WTC11 (cell line): Measurements from ENCODE around the gene CCDC178. TPM values are rescaled to one million over a fixed set of nuclear protein-coding genes. Genes with fewer than 3 reads are reported as not detected.

Experiments
- ATAC-seq: fragments of 200-7000 bp; cut with Tn5 transposase; 2 replicates; pipeline ENCODE4 v1.10.0; 2021; ENCODE audit warnings: mild to moderate bottlenecking, moderate library complexity
- CTCF ChIA-PET: fragments of 300-600 bp; sonication (Branson Sonifier 250); formaldehyde crosslinking; loops from one replicate; lab custom pipeline; 2021; ENCODE audit warnings: antibody characterized with exemption; lab: Charles Lee
- POLR2A ChIA-PET: fragments of 350-600 bp; sonication (Branson Sonifier 250); formaldehyde crosslinking; loops from one replicate; lab custom pipeline; 2021; ENCODE audit warnings: antibody characterized with exemption; lab: Charles Lee
- DNase-seq: peaks from one replicate; pipeline ENCODE4 v3.0.0; 2021; ENCODE audit warnings: low spot score
- H3K27ac Mint-ChIP-seq: 2 replicates; pipeline ENCODE4 v1.8.0; 2021; ENCODE audit warnings: mixed read lengths
- H3K27me3 Mint-ChIP-seq: 2 replicates; pipeline ENCODE4 v1.8.0; 2021; ENCODE audit warnings: low read depth, mild to moderate bottlenecking, moderate library complexity, mixed read lengths
- H3K36me3 Mint-ChIP-seq: 2 replicates; pipeline ENCODE4 v1.8.0; 2021; ENCODE audit warnings: mixed read lengths
- H3K4me1 Mint-ChIP-seq: 2 replicates; pipeline ENCODE4 v1.8.0; 2022; ENCODE audit warnings: mixed read lengths
- H3K4me3 Mint-ChIP-seq: 2 replicates; pipeline ENCODE4 v1.8.0; 2021; ENCODE audit warnings: mild to moderate bottlenecking, moderate library complexity, mixed read lengths
- H3K9me3 Mint-ChIP-seq: 2 replicates; pipeline ENCODE4 v1.8.0; 2021; ENCODE audit warnings: mixed read lengths
- CREM ChIP-seq: sonication (generic); formaldehyde crosslinking; IDR thresholded peaks from 2 replicates; pipeline ENCODE4 v1.8.1; 2022; ENCODE audit warnings: mild to moderate bottlenecking, missing genetic modification reagents, moderate library complexity
- FOXP1 ChIP-seq: sonication (generic); formaldehyde crosslinking; IDR thresholded peaks from 2 replicates; pipeline ENCODE4 v1.8.0; 2022; ENCODE audit warnings: missing genetic modification reagents, mild to moderate bottlenecking, moderate library complexity, borderline replicate concordance
- HMGXB4 ChIP-seq: sonication (generic); formaldehyde crosslinking; IDR thresholded peaks from 2 replicates; pipeline ENCODE4 v1.8.1; 2023; ENCODE audit warnings: mild to moderate bottlenecking, moderate library complexity, missing genetic modification reagents
- JUN ChIP-seq: sonication (generic); formaldehyde crosslinking; IDR thresholded peaks from 2 replicates; pipeline ENCODE4 v1.8.0; 2023; ENCODE audit warnings: mild to moderate bottlenecking, missing genetic modification reagents
- OVOL2 ChIP-seq: fragments of 250-450 bp; sonication (Bioruptor Pico); IDR thresholded peaks from 2 replicates; pipeline ENCODE4 v1.9.0; 2021; ENCODE audit warnings: mild to moderate bottlenecking, borderline replicate concordance
- PREB ChIP-seq: sonication (generic); formaldehyde crosslinking; IDR thresholded peaks from 2 replicates; pipeline ENCODE4 v1.8.1; 2022; ENCODE audit warnings: mild to moderate bottlenecking, missing genetic modification reagents, moderate library complexity, borderline replicate concordance
- RORB ChIP-seq: fragments of 250-450 bp; sonication (Bioruptor Pico); IDR thresholded peaks from 2 replicates; pipeline ENCODE4 v1.9.0; 2021; ENCODE audit warnings: mild to moderate bottlenecking
- SOX15 ChIP-seq: fragments of 250-450 bp; sonication (Bioruptor Pico); IDR thresholded peaks from 2 replicates; pipeline ENCODE4 v1.9.0; 2021; ENCODE audit warnings: mild to moderate bottlenecking
- TEAD1 ChIP-seq: sonication (generic); formaldehyde crosslinking; IDR thresholded peaks from 2 replicates; pipeline ENCODE4 v1.8.0; 2022; ENCODE audit warnings: mild to moderate bottlenecking, missing genetic modification reagents
- TP53 ChIP-seq: sonication (generic); formaldehyde crosslinking; IDR thresholded peaks from 2 replicates; pipeline ENCODE4 v1.8.1; 2023; ENCODE audit warnings: mild to moderate bottlenecking, missing genetic modification reagents
- ZNF121 ChIP-seq: sonication (generic); formaldehyde crosslinking; IDR thresholded peaks from 2 replicates; pipeline ENCODE4 v1.8.0; 2023; ENCODE audit warnings: missing genetic modification reagents
- ZNF396 ChIP-seq: fragments of 250-450 bp; sonication (Bioruptor Pico); IDR thresholded peaks from 2 replicates; pipeline ENCODE4 v1.8.0; 2021; ENCODE audit warnings: mild to moderate bottlenecking, moderate library complexity, borderline replicate concordance
- ZNF423 ChIP-seq: fragments of 250-450 bp; sonication (Bioruptor Pico); IDR thresholded peaks from 2 replicates; pipeline ENCODE4 v2.1.2; 2022; ENCODE audit warnings: mild to moderate bottlenecking, moderate library complexity
- ZNF425 ChIP-seq: fragments of 250-450 bp; sonication (Bioruptor Pico); conservative IDR thresholded peaks from 2 replicates; pipeline ENCODE4 v1.9.0; 2021; ENCODE audit warnings: mild to moderate bottlenecking
- total RNA-seq: library from RNA; stranded (reverse); gene quantifications from 3 replicates; pipeline ENCODE4 v1.2.3, GENCODE V29; 2021
- TF ChIP-seq, protein P1 (sequence below): sonication (generic); formaldehyde crosslinking; IDR thresholded peaks from 2 replicates; pipeline ENCODE4 v1.8.1; 2022; ENCODE audit warnings: low read depth, missing genetic modification reagents, borderline replicate concordance
- TF ChIP-seq, protein P2 (sequence below): fragments of 250-450 bp; sonication (Bioruptor Pico); IDR thresholded peaks from 2 replicates; pipeline ENCODE4 v1.9.0; 2021; ENCODE audit warnings: moderate library complexity, mild to moderate bottlenecking, inconsistent platforms, borderline replicate concordance
- TF ChIP-seq, protein P3 (sequence below): fragments of 250-450 bp; sonication (Bioruptor Pico); IDR thresholded peaks from 2 replicates; pipeline ENCODE4 v1.9.0; 2021; ENCODE audit warnings: mild to moderate bottlenecking, borderline replicate concordance

CCDC178 gene
- total RNA-seq, 1 experiment from 2014 or later, result 0.20 TPM

DNA sequence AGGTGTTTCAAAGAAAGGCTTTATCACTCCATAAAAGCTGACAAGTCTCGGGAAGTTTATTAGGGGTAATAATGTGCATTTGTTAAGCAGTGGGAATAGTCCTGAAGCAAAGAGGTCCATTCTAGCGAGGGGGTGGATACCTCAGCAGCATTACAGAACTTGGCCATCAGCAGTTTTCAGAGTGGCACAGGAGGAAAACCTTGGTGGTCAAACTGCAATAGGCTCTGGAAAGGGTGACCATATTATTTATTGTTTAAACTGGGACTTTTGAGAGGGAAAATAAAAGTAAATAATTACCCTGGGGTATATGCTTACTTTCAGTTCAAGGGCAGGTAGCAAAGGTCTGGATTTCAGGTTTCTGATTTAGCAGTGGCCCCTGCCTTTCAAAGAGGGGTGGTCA lies 552.2 kb downstream of the CCDC178 start:
- 0 out of 2 replicates have a peak, but pooled peaks cover 2% of the 10 kb centered on the region for H3K27me3 Mint-ChIP-seq
- CTCF ChIA-PET, result no interaction called here
- ATAC-seq, result no peak
- TF ChIP-seq ZNF396 (no peak), CREM (CRISPR knock-in tag) (no peak), ZNF425 (no peak), JUN (CRISPR knock-in tag) (no peak), RORB (CRISPR knock-in tag) (no peak), FOXP1 (CRISPR knock-in tag) (no peak), ZNF121 (CRISPR knock-in tag) (no peak), OVOL2 (CRISPR knock-in tag) (no peak), TP53 (no peak), TEAD1 (CRISPR knock-in tag) (no peak), PREB (CRISPR knock-in tag) (no peak), HMGXB4 (no peak), SOX15 (CRISPR knock-in tag) (no peak), ZNF423 (no peak)
- TF ChIP-seq, protein P1, sequence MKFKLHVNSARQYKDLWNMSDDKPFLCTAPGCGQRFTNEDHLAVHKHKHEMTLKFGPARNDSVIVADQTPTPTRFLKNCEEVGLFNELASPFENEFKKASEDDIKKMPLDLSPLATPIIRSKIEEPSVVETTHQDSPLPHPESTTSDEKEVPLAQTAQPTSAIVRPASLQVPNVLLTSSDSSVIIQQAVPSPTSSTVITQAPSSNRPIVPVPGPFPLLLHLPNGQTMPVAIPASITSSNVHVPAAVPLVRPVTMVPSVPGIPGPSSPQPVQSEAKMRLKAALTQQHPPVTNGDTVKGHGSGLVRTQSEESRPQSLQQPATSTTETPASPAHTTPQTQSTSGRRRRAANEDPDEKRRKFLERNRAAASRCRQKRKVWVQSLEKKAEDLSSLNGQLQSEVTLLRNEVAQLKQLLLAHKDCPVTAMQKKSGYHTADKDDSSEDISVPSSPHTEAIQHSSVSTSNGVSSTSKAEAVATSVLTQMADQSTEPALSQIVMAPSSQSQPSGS, result no peak
- TF ChIP-seq, protein P2, sequence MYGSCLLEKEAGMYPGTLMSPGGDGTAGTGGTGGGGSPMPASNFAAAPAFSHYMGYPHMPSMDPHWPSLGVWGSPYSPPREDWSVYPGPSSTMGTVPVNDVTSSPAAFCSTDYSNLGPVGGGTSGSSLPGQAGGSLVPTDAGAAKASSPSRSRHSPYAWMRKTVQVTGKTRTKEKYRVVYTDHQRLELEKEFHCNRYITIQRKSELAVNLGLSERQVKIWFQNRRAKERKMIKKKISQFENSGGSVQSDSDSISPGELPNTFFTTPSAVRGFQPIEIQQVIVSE, result no peak
- TF ChIP-seq, protein P3, sequence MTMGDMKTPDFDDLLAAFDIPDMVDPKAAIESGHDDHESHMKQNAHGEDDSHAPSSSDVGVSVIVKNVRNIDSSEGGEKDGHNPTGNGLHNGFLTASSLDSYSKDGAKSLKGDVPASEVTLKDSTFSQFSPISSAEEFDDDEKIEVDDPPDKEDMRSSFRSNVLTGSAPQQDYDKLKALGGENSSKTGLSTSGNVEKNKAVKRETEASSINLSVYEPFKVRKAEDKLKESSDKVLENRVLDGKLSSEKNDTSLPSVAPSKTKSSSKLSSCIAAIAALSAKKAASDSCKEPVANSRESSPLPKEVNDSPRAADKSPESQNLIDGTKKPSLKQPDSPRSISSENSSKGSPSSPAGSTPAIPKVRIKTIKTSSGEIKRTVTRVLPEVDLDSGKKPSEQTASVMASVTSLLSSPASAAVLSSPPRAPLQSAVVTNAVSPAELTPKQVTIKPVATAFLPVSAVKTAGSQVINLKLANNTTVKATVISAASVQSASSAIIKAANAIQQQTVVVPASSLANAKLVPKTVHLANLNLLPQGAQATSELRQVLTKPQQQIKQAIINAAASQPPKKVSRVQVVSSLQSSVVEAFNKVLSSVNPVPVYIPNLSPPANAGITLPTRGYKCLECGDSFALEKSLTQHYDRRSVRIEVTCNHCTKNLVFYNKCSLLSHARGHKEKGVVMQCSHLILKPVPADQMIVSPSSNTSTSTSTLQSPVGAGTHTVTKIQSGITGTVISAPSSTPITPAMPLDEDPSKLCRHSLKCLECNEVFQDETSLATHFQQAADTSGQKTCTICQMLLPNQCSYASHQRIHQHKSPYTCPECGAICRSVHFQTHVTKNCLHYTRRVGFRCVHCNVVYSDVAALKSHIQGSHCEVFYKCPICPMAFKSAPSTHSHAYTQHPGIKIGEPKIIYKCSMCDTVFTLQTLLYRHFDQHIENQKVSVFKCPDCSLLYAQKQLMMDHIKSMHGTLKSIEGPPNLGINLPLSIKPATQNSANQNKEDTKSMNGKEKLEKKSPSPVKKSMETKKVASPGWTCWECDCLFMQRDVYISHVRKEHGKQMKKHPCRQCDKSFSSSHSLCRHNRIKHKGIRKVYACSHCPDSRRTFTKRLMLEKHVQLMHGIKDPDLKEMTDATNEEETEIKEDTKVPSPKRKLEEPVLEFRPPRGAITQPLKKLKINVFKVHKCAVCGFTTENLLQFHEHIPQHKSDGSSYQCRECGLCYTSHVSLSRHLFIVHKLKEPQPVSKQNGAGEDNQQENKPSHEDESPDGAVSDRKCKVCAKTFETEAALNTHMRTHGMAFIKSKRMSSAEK, result no peak
- TF ChIP-seq, all 79 proteins: peak for 0
- Mint-ChIP-seq H3K4me1 (peaks cover 59% of the 10 kb centered on the region), H3K27ac (no peak overlapping the region), H3K4me3 (no peak overlapping the region), H3K36me3 (no peaks in the 10 kb centered on the region), H3K9me3 (no peaks in the 10 kb centered on the region)
- no peak for DNase-seq
- POLR2A ChIA-PET, result no interaction called here

Other genes starting within 250 kb of the CCDC178 start
- 0.35 to 0.76 TPM (median 0.66 TPM) in 3 replicates for gene ASXL3, start 137.5 kb upstream of the CCDC178 start, total RNA-seq